Activated effector memory CD4-positive, alpha-beta T cell treated with Interleukin-2 at 50 U/mL for 16 hours (primary cell): Measurements from ENCODE around the gene COL18A1.

ENCODE experiments used
- DNase-seq: peaks from one replicate; pipeline ENCODE4 v3.0.0-alpha.2; 2020

The COL18A1 gene

DNA sequence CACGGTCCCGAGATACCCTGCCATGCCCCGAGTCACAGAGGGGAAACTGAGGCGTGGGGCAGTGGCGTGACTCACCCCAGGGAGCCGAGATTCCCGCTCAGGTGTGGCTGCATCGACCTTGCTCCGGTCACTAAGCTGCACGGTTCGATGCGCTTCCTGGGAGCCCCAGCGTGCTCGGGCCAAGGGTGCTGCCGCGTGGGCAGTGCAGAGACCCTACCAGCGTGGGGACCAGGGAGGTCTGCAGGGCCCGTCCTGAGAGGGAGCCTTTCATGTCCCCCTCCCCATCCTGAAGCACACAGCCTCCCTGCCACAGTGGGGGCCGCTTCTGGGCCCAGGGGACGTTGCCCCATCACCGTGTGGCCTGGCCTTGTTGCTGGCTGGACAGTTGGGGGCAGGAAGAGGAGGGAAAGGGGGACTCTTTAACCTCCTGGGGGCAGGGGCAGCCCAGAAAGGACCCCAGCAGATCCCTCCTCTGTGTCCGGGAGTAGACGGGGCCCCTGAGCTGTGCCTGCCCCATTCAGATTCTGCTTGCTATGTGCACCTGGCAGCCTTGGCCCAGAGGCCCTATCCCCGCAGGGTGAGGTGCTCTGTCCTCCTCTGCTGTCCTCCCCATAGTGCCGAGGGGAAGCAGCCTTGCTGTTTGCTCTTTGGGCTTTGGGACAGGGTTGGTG is 52.3 kb downstream of the COL18A1 start:
- DNase-seq, result no peak

DNA sequence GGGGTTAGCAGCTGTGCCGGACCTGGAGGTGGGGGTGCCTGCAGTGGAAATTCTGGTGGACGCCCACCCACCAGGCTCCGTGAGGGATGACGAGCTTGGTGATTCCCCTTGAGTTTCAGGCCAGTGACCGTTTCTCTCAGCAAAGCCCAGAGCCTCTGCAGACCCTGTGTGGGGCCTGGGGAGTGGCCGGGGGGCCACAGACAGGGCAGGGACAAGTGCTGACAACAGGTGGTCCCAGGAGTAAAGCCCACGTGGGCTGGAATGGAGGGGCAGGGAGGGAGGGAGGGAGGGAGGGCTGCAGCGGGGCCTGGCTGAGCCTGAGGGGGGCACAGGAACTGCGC is 52.8 kb downstream of the COL18A1 start:
- no peak for DNase-seq

DNA sequence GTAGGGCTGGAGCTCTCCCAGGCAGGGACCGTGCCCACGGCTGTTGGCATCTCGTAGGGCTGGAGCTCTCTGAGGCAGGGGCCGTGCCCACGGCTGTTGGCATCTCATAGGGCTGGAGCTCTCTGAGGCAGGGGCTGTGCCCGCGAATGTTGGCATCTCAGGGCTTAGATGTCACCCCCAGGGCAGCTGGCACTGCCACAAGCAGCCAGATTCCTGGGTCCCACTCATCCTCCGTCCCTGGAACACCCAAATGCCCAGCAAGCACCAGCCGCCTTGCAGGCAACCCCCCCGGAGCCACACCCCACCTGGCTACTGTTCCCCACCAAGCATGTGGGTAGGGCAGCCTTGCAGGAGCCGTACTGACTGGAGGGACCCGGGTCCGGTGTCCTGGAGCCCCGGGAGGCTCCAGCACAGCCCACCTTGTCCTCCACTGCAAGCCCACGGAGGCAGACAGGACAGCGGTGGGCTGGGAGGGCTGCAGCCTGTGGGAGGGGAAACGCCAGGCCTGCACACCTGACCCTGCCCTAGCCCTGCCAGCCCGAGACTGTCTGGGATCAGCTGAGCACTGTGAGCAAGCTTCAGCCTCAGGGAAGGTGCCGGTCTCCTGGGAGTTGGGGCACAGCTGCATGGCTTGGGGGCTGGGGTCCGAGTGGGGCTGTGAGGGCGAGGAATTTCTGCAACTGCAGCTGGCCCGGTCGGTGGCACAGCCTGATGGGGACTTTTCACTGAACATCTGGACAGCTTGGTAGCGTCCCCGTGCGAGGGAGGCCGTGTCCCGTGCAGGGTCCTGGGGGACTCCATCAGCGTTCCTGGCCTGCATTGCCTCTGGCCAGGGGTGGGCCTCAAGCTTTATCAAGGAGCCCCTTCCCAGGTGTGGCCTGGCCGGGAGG is 53.6 kb downstream of the COL18A1 start:
- no peak for DNase-seq

DNA sequence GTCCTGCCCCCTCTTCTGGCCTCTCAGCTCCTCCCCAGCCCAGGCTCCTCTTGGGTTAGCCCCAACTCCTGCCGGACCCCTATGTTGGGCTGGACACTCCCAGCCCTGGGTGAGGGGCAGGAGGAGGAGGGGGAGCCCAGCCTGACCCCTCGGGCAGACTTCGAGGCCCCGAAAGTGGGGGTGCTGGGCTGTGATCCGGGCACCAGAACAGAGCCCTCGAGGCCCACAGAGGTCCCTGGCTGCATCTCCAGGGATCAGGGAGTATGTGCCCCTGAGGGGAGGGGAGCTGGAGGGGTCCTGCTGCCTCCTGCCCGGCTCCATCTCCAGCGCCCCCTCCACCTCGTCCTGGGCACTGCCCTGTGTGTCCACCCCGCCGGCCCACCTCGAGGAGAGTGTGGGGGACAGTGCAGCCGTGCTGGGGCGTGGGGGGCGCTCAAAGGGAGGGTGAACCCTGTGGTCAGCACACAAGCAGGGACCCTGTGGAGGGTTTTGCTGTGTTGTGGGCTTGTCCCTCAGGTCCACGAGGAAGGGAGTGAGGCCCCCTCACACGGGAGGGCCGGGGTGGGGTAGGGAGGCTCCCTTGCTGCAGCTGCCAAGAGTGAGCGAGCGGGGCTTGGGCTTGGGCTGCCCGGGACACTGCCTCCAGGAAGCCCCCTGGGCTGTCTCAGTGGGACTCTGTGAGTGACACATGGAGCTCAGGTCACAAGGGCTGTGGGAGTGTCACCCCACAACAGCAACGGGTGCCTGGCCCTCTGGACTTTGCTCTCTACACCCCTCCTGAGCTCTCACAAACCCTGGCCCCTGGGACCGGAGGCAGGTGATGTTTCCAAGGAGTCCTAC is 54.4 kb downstream of the COL18A1 start:
- DNase-seq, result no peak

DNA sequence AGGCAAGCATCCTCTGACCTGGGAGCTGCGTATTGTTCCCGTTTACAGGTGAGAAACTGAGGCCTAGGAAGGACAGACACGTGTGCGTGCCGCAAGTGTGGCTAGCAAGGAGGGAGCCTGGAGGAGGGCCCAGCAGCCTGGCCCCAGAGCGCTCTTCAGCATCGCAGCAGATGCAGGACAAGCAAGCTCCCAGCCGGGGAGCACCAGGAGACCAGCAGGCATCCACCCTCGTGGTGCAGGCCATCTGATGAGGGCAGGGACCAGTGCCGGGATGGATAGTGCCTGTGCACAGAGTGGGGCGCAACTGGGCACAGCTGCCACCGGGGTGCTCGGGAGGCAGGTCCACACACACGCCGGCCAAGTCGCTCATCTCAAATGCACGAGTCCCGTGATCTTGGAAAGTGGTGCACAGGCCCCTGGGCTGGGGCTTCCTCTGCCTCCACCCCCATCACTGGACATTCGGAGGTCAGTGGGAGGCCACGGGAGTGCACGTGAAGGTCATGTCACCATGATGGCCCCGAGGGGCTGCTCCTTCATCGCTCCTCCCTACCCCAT is 55.1 kb downstream of the COL18A1 start:
- DNase-seq, result no peak

DNA sequence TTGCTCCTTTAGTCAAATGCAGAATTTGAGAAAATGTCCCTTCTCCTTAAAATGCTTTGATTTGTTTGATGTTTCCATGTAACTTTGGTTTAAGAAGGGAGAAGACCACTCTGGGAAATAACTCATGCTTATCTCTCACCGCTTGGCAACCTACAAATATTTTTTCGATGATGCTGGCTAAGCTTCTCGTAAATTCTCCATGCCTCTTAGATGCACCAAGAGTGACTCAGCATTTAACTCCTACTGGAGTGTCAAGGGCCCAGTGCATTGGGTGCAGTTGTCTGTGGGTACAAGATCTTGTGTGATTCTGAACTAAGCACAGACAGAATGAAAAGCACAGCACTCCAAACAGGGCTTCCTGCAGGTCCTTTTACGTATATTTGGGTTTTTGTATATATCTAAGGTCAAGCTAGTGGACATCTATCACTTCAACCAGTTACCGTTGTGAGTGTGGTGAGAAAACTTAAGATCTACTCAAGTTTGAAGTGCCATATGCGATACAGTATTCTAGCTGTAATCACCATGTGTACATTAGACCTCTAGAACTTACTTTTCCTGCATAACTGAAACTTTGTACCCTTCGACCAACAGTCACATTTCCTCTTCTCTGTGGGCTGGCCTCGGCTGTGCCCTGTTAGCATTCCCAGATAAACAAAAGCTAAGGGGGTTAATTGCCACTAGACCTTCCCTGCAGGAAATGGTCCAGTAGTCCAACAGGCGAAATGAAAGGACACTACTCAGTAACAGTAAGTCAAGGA is 55.8 kb downstream of the COL18A1 start:
- no peak for DNase-seq

DNA sequence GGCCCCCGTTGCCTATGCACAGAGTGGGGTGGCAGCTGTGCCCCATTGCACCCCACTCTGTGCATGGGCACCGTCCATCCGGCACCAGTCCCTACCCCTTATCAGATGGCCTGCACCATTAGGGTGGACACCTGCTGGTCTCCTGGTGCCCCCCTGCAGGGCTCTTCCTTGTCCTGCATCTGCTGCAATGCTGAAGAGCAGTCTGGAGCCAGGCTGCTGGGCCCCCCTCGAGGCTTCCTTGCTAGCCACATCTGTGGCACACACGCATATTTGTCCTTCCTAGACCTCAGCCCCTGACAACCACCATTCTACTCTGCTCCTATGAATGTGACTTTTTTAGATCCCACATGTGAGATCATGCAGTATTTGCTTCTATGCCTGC is 56.4 kb downstream of the COL18A1 start:
- no peak for DNase-seq

DNA sequence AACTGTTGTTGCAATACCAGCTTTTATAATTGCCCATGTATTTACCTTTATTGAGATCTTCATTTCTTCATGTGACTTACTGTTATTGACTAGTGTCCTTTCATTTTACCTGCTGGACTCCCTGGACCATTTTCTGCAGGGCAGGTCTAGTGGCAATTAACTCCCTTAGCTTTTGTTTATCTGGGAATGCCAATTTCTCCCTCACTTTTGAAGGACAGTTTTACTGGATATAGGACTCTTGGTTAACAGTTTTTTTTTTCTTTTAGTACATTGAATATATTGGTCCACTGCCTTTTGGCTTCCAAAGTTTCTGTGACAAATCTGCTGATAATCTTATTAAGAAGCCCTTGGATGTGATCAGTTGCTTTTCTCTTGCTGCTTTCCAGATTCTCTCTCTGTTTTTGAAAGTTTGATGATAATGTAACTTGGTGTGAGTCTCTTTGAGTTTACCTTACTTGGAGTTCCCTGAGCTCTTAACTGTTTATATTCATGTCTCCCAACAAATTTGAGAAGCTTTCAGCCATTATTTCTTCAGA is 56.9 kb downstream of the COL18A1 start:
- DNase-seq, result no peak

DNA sequence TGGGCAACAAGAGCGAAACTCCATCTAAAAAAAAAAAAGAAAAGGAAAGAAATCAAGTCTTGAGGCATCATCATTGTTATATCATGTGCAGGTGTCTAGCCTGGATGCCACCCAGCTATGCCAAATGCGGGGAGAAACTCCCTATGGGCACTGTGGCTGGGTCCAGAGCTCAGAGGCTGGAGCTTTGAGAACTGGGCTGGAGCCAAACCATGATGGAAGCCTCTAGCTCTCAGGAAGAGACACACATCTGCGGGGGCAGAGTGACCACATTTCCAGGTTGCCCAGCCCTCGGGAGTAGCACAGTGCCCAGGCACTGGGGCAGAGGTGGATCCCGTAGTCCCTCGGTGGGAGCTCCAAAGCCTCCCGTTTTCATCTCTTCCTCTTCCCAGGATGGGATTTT is 58.9 kb downstream of the COL18A1 start:
- no peak for DNase-seq

DNA sequence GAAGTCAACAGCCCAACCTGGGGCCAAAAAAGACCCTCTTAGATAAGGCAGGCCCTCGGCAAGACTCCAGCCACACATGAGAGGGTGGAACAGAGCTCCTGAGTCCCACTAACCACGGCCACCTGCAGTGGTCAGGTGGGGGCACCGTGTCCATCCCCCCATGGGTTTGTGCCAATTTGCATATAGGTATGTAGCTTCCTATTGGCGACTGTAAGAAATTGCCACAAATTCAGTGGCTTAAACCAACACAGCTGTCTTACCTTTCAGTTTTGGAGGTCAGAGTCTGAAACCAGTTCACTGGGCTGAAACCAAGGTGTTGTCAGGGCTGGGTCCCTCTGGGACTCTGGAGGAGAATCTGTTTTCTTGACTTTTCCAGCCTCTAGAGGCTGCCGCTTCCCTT is 59.3 kb downstream of the COL18A1 start:
- DNase-seq, result no peak

DNA sequence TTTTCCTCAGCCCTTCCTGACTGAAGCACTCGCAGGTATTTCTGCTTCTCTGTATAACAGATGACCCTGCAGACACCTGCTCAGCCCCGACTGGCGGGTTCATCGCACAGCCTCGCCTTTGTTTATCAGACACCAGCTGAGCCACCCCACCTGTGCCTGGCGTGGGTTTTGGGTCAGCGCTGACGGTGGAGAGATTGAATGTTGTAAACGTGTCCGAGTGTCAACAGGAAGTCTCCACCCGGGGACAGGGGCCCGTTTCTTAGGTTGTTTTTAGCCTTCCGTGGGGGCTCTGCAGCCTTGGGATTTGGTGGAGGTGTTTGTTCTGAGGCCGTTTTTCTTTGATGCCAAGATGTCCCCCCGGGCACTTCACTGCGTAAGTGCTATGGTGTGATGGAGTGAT is 60.1 kb downstream of the COL18A1 start:
- no peak for DNase-seq

DNA sequence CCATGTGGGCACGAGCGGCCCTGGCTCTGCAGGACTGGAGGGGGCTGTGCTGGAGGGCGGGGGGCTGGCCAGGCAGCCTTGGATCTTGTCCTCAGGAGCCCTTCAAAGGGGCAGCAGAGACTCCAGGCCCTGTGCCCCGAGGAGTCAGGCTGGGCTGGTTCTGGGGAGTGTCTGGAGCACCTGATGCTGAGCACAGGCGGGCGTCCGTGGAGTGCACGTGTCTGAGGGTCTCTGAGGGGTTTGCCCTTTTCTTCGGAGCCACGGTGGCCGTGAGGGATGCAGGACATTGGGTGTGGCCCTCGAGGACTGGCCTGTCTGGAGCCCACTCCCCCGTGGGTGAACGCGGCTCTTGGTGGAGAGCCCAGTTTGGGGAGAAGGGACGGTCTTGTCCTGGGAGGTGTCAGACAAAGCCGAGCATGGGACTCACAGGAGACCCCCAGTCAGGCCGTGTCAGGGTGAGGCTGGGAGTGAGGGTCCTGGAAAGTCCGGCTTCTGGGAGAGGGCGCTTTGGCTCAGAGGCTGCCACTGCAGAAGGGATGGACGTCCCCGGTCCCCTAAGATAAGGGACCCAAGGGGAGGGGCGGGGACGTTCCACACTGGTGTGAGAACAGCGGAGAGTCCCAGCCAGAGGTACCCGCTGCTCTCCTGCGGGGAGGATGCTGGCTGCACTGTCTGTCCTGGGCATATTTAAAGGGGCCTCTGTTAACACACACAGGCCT is 60.8 kb downstream of the COL18A1 start:
- DNase-seq, result no peak

DNA sequence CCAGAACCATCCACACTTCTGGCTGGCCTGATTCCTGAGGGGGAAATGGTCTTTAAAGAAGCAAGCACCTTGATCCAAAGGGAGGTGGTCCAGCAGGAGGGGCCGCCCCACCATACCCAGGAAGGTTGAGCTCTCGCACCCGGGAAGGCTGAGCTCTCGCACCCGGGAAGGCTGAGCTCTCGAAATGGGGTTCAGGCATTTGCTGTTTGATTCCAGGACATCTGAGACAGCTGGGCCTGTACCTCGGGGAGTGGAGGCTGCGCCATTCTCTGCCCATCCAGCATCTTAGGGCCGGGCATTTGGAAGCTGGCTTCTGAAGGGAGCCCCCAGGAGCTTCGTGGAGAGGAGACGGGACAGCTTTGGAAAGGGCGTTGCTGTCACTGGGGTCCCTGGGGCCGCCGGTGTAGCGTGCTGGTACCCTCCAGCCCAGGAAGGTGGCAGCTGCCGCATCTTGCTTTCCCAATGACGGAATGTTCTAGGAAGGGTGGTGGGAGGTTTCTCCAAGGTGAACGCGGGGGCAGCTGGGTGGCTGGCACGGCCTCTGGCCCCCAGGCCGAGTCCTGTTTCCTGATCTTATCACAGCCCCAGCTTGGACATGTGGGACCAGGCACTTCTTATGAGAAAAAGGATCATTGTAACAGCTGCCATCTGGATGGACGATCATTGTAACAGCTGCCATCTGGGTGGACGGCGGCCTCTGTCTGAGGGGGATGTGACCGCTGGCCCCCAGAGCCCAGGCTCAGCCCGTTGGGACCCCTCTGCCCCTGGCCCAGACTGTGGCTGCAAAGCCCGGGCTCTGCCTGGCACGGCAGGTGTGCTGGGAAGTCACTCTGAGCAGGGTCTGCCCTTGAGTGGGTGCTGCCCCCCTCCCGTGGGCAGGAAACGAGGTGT is 61.6 kb downstream of the COL18A1 start:
- DNase-seq, result no peak

DNA sequence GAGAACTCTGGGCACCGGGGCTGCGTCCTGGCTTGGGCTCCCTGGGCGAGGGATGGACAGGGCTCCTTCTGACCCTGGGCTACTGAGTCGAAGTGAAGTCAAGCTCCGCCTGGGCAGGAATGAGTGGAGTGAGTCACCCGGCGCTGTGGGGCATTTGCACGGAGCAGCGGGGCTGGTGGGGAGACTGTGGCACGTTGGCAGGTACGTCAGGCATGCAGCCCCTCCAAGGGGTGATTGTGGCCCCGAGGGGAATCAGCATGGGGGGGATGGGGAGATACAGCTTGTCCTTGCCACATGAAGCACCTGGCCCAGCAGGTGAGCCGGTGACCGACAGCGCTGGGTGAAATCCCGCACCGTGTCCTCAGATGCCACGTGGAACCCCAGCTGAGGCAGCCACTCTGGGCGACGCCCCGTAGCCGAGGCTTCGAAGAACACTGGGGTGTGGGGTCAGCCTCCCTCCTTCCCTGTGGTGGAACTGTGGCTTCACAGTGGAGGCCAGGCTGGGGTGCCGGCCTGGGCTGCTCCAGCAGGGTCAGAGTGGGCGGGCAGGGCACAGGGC is 62.3 kb downstream of the COL18A1 start:
- DNase-seq, result no peak

DNA sequence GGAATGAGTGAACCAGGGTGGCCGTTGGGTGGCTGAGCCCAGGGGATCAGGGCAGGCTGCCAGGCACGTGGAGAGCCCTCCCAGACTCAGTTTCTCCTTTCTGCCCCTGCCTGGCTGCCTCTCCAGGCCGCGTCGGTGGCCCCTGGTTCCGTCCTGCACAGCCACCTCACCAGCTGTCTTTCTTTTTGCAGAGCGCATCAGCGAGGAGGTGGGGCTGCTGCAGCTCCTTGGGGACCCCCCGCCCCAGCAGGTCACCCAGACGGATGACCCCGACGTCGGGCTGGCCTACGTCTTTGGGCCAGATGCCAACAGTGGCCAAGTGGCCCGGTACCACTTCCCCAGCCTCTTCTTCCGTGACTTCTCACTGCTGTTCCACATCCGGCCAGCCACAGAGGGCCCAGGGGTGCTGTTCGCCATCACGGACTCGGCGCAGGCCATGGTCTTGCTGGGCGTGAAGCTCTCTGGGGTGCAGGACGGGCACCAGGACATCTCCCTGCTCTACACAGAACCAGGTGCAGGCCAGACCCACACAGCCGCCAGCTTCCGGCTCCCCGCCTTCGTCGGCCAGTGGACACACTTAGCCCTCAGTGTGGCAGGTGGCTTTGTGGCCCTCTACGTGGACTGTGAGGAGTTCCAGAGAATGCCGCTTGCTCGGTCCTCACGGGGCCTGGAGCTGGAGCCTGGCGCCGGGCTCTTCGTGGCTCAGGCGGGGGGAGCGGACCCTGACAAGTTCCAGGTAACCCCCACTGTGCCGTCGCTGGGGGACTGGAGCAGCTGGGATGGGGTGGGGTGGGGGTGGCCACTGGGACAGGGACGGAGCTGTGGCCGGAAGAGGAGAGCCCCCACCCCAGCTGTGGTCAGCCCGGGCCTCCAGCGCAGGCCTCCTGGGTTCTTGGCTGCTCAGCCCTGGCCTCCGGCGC is 63.3 kb downstream of the COL18A1 start:
- no peak for DNase-seq

DNA sequence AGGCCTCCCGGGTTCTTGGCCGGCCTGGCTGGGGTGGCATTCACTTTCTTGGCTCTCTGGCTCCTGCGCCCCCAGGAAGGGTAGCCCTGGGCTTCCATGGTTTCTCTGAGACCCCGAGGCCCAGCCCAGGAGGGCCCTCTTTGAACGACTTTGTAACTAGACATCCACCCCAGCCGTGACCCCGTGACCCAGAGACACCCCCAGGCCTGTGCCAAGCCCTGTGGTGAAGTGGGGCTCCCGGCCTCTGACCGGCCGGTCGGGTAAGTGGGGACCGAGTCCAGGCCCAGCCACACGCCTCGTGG is 64.0 kb downstream of the COL18A1 start:
- DNase-seq, result no peak

DNA sequence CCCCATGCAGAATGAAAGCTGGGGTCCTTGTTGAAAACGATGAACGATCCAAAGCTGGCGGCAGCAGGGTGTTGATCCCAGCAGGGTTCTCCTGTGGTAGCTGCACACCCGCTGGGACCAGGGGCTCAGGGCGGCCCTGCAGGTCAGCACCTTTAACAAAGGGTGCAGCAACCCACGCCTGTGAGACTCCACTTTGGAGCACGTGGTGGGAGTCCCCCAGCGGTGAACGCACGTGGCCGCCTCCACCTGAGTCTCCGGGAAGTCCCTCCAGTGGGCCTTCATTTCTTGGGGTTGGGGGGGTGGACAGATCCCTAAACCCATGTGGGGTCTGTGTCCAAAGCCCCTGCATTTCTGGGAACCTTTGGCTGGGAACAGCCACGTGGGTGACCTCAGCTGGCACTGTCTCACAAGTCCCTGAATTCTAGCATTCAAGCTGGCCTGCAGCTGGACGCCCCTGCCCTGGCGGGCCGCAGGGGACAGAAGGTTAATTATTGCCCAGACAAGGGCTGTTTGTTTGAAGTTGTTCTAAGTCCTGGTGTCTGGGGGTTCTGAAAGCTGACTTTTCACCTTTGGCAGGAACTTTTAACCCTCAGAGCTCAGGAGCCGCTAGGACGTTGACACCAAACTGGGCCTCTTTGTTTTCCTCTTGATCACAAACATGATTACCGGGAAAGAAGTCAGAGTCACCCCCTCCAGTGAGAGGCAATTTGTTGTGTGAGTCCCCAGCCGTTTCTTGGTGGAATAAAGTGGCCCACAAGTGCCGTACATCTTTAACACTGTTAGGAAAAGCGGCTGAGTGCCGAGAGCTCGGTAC is 64.5 kb downstream of the COL18A1 start:
- DNase-seq, result no peak

DNA sequence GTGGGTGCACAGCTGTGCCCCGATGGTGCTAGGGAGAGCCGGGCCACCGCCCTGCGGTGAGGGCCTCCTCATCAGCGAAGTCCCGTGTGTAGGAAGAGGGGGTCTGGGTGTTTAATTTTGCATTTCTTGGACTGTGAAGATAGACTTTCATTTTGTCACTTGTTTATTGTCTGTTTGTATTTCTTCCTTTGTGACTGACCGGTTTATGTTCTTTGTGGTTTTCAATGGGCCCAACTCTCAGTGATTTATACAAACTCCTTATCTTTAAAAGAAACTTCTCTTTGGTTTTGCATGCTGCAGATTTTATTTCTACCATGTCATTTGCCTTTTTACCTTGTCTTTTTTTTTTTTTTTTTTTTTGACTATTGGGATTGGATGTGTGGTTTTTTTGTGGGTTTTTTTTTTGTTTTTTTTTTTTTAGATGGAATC is 65.1 kb downstream of the COL18A1 start:
- DNase-seq, result no peak
